HG03457 (cell line): ENCODE results near the gene CUX1.

Experiments used
- ATAC-seq: cut with Tn5 transposase; IDR thresholded peaks from one replicate; pipeline ENCODE4 v1.9.1; 2021; ENCODE audit warnings: moderate number of reproducible peaks; ENCODE audit not compliant: unreplicated experiment

Gene CUX1

GRCh38 chr7:102197599-102197998 lies 380.2 kb downstream of the CUX1 start:
- ATAC-seq, result no peak

DNA sequence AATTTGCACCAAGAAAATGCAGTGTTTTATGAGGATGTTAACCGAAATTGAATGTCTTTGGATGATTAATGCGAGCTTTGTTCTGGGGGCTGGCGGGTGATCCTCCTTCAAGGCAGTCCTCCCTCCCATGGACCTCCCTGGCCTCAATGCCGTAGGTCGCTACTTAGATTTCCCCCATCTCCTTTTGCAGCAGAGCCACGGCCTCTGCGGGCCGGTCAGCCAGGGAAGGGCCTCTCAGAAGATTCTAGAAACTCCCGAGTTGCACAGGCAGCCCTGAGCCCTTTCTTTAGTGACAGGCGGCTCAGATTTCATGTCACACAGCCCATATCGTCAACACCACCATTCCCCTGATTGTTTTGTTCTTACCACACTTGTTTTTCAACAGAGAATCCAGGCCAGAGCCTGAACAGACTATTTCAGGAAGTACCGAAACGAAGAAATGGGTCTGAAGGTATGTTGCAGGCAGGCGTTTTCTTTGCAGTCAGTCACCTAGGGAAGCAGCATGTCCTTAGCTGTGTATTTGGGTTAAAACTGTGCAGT lies 381.1 kb downstream of the CUX1 start:
- ATAC-seq, result no peak

- no peak for ATAC-seq
Measured at GRCh38 chr7:102201576-102201975, 384.1 kb downstream of the CUX1 start.

DNA sequence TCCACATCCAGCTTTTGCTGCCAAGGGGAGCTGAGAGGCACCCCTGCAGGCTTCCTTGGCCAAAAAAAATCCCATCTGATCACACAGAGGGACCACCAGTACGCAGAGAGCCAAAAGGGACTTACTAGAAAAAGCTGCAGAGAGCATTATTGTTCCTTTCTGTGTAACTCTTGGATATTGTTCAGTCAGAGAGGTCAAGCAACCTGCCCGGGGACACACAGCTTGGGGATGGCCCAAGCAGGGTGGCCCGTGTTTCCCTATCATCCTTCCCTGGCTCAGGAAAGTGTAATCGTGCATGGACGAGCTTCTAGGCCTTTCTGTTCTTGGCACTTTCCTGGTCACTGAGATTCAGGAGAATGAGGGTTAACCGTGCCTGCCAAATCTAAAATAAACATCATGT lies 385.1 kb downstream of the CUX1 start:
- no peak for ATAC-seq

GRCh38 chr7:102203218-102203617 lies 385.8 kb downstream of the CUX1 start:
- no peak for ATAC-seq

GRCh38 chr7:102204212-102204611 lies 386.8 kb downstream of the CUX1 start:
- no peak for ATAC-seq

DNA sequence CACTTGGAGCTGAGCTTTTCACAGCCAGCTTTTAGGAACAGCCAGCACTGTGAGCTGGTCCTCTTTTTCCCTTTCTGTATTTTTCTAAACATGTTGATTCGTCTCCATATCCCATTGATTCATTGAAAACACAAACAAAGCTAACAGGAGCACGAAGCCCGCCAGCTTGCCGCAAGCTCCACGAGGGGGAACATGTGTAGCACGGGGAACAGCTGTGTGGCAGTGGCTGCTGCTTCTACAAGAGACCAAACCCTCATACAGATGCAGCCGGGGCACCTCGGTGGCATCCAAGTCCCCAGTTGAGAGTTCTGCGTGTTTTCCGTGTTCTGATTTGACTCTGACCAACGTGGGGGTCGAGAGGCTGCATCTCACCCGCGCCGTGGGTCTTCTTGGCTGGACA lies 388.5 kb downstream of the CUX1 start:
- ATAC-seq, result no peak

GRCh38 chr7:102208826-102209225 lies 391.4 kb downstream of the CUX1 start:
- ATAC-seq, result no peak

GRCh38 chr7:102210787-102211186 lies 393.4 kb downstream of the CUX1 start:
- no peak for ATAC-seq

GRCh38 chr7:102211590-102212550 lies 394.4 kb downstream of the CUX1 start:
- ATAC-seq, result no peak

GRCh38 chr7:102214477-102215072 lies 397.1 kb downstream of the CUX1 start:
- no peak for ATAC-seq

- ATAC-seq, result no peak
Measured at GRCh38 chr7:102215256-102215655, 397.8 kb downstream of the CUX1 start.

DNA sequence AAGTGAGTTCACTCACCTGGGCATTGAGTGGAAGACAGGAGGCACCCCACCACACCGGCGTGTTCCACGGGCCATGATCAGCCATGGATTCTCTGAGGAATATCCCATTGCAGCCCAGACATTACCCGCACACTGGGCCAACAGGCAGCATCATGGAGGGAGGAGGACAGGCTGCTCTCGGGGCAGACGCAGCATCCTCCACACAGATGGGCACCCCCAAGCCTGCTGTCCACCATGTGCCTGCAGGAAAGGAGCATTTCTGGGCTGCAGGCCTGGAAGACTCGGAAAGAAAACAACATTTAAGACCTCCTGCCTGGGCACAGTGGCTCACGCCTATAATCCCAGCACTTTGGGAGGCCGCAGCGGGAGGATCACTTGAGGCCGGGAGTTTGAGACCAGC lies 398.3 kb downstream of the CUX1 start:
- ATAC-seq, result no peak

- ATAC-seq, result no peak
Measured at GRCh38 chr7:102216573-102217314, 399.3 kb downstream of the CUX1 start.

- ATAC-seq, result no peak
Measured at GRCh38 chr7:102220229-102220850, 402.9 kb downstream of the CUX1 start.

- ATAC-seq, result no peak
Measured at GRCh38 chr7:102220960-102221800, 403.8 kb downstream of the CUX1 start.

DNA sequence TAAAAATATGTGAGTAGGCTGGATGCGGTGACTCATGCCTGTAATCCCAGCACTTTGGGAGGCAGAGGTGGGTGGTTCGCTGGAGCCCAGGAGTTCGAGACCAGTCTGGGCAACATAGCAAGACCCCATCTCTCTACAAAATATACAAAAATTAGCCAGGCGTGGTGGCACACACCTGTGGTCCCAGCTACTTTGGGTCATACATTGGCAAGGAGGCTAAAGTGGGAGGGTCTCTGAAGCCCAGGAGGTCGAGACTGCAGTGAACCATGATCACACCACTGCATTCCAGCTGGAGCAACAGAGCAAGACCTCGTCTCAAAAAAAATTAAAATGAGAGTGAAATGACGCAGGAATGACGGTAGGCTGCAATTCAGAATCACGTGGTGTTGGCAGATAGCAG lies 404.5 kb downstream of the CUX1 start:
- ATAC-seq, result no peak

DNA sequence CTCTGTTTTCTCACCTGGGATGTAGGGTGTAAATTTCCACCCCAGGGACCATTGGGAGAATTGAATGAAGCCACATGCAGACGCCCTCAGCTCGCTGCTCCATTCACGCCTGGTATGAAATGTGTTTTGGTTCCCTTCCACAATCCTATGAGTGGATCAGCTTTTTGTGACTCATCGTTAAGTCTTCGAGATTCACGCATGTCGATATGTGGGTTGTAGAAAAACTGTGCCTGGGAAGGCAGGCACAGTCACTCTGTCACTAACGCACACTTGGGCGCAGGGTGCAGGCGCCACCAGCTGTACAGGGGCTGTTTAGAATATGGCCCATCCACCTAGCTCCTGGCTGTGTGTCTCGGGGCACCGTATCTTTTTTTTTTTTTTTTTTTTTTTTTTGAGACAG lies 405.0 kb downstream of the CUX1 start:
- no peak for ATAC-seq

GRCh38 chr7:102223184-102223583 lies 405.8 kb downstream of the CUX1 start:
- no peak for ATAC-seq

GRCh38 chr7:102225025-102225424 lies 407.6 kb downstream of the CUX1 start:
- no peak for ATAC-seq
